Left kidney (tissue), 2 donors: Measurements from ENCODE around the gene SAMD15. TPM values are rescaled to one million over a fixed set of nuclear protein-coding genes. Genes with fewer than 3 reads are reported as not detected.
A peak's percentile ranks its signal among the peaks of the same experiment; 100 is the strongest.
"Not testable (repeated sequence)": the region's sequence is repeated elsewhere in the genome, so short reads cannot be mapped to it uniquely, and the experiment has no call there.

Source experiments
- DNase-seq: peaks from one replicate; pipeline ENCODE4 v3.0.0-alpha.2; 2013
- polyA plus RNA-seq: library from polyadenylated mRNA; unstranded; fragments of 120-200 nt; gene quantifications from one replicate; pipeline ENCODE4 v1.2.1, GENCODE V29; 2013; ENCODE audit not compliant: insufficient read length

Gene SAMD15
- polyA plus RNA-seq, 1 donor = 12.7 TPM

DNA sequence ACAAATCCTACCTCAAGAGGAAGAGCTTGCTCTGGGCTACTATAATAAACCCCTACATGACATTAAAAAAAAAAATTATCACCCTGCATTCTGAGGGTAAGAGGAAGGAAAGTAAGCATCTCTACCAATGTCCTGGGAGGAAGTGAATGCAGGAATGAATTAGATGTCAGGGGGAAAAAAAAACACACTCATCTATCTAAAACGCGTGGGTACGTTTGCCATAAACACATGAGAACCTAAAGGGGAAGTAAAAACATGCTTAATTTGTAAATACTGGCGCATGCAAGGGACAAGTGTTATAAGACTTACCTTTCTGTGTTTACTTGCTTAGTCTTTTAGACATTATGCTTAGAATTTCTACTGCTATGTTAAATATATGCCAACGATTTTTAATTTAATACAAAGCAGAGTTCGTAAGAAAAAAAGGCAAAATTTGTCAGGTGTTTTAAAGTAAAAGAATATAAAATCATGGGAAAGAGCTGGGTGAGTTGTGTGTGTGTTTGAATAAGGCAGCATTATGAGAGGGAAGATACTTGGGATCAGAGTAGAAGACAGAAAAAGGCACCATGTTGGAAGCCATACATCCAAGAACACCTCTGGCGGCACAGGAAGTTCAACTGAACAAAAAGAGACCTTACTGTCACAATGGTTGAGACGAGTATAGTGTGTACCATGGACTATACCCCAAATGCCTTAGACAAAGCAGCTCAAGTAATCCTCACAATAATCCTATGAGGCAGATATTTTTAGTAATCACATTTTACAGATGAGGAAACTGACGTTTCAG is 1.8 kb upstream of the SAMD15 start:
- no peak for DNase-seq

DNA sequence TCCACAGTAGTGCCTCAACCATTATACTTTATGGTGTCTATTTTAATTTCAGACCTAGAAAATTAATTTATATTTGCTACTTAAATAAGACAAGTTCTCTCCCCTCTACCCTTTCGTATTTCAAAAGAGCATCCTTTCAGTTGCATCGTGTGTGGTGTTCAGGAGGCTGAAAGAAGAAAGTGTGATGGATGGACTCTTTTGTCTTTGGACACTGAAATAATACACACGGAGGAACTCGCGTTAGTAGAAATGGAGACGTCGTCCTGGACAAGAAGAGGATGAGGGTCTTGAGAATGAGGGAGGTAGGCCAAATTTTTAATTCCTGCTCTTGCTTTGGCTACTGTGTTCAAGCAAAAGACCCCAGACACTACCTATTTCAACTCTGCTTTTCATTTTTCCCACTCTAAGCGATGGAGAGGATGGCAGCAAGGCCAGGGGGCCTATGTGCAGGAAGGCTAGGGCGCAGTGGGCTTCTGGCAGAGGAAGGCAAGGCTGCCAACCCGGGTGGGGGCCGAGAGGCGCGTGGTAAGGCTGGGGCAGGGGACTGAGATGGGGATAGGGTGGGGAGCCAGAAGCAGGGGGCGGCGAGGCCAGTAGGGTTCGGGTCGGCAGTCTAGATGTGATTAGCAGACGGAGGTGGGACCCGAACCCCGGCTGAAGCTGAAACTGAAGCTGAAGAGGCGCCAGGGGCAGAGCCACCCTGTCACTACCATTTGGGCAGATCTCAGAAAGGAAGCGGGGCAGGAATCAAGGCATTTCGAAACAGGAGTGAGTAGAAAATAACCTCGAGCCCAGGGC is 1.0 kb upstream of the SAMD15 start:
- peak; percentile 14 for DNase-seq

DNA sequence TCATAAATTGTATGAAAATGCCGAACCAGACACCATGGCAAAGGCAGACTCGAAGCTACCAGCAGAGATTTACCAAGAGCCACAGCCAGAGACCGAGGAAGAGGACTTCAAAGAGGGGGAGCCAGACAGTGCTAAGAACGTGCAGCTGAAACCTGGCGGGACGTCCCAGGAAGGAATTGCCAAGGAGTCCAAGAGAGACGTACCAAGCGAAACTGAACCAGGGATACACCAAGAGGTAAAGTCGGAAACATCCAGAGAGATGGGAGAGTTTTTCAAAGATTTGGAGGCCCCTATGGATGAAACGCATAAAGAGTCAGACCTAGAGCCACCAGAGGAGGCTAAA is 294 bp downstream of the SAMD15 start:
- DNase-seq = no peak

DNA sequence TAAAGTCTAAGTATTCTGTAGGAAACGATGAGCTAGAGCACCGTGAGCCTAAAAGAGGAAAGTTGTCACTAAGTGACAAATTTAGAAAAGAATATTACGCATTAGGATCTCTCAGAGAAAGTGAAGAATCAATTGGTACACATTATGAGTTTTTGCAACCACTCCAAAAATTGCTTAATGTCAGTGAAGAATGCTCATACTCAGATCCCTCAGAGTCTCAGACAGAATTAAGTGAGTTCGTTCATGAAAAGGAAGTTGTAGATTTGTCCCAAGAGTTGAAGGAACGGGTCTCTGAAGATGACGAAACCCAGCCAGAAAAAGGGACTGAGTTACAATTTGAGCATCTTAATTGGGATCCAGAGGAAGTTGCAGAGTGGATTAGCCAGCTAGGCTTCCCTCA is 1.5 kb downstream of the SAMD15 start:
- no peak for DNase-seq

DNA sequence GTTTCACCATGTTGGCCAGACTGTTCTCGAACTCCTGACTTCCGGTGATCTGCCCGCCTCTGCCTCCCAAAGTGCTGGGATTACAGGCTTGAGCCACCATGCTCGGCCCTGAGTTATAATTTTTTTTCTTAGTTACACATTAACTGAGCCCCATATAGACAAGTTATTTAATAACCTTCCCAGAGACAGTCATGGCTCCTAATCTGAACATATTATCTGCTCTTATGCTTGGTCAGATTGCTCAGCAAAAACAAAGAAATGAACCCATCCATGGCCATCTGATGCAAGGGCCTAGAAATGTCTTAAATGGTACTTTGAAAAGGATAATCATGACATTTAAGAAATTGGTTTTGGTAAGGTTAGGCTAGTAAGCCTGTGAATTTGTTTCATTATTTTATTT is 13.0 kb downstream of the SAMD15 start:
- DNase-seq = no peak

DNA sequence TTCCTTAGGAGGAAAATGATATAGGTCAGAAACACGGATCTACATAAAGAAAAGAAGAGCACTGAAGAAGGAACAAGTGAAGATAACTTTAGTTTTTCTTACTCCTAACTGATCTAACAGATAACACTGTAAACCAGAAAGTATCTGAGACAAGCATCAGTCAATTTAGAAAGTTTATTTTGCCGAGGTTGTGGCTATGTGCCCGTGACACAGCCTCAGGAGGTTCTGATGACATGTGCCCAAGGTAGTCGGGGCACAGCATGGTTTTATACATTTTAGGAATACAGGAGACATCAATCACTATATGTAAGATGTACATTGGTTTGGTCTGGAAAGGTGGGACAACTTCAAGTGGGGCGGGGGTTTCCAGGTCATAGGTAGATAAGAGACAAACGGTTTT is 23.0 kb downstream of the SAMD15 start:
- DNase-seq = no peak

DNA sequence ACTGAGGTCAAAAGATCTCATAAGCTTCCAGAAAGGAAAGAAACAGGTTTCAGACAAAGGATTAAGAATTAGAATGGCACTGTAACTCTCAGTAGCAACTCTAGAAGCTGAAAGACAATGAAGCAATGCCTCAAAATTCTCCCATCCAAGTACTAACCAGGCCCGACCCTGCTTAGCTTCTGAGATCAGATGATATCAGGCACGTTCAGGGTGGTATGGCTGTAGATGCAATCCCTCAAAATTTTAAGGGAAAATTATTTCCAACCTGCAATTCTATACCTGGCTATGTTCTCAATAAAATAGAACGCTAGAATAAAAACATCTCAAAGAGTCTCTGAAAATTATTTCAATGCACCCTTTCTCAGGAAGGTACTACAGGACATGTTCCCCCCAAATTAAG is 26.6 kb downstream of the SAMD15 start:
- DNase-seq = no peak

DNA sequence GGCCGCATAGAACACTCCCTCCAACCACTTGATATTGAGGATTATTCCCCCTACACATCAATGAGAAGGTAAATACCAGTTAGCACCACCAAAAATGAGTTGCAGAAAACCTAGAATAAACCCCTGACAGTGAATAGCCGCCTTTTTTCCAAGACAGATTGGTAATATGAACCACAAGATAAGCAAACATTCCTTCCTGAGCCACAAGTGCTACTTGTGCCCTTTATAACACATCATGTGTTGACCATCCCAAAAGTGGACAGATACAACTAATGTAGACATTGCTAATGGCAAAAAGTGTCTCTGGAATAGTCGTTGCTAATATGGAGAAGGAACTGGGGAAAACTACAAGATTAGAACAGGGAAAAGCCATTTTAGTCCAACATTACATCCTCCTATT is 28.9 kb downstream of the SAMD15 start:
- no peak for DNase-seq

DNA sequence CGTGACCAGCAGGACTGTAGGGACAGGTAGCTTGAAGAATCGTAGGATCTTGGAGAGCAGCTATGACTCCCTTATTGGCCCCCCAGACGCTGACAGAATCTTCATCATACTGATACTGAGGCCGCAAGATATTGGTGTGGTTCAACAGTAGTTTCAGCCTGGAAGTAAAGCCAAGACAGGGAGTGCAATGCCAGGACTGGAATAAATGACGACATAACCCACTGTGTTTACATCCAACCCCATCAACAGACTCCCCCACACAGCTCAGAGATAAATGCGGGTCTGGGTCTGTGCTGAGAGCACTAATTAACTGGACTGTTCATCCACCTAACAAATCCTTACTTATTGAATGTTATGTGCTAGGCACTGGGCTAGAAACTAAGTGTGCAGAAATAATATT is 29.5 kb downstream of the SAMD15 start:
- no peak for DNase-seq

DNA sequence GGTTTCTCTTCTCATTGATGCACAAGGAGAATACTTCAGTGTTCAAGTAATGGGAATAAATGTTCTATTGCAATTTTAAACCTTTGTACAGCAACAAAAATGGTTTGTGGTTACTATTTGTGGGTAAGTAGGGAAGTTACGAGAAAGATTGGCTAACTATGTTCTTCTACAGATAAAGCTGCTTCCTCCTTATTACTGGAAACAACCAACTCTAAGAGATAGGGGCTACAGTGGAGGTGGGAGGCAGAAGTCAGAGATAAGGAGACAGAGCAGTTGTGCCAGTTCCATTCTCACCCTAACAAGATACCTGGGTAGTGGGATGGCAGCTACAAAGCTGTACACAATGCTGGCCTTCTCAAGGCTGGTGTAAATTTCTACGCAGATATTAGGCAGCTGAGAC is 30.0 kb downstream of the SAMD15 start:
- DNase-seq = no peak

DNA sequence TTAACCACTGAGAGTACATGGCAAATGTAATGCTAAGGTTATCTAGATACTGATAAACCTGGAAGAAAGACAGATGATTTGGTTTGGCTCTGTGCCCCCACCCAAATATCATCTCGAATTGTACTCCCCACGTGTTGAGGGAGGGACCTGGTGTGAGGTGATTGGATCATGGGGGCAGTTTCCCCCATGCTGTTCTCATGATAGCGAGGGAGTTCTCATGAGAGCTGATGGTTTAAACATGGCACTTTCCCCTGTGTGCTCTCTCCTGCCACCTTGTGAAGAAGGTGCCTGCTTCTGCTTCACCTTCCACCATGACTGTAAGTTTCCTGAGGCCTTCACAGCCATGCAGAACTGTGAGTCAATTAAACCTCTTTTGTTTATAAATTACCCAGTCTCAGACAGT is 32.0 kb downstream of the SAMD15 start:
- no peak for DNase-seq

DNA sequence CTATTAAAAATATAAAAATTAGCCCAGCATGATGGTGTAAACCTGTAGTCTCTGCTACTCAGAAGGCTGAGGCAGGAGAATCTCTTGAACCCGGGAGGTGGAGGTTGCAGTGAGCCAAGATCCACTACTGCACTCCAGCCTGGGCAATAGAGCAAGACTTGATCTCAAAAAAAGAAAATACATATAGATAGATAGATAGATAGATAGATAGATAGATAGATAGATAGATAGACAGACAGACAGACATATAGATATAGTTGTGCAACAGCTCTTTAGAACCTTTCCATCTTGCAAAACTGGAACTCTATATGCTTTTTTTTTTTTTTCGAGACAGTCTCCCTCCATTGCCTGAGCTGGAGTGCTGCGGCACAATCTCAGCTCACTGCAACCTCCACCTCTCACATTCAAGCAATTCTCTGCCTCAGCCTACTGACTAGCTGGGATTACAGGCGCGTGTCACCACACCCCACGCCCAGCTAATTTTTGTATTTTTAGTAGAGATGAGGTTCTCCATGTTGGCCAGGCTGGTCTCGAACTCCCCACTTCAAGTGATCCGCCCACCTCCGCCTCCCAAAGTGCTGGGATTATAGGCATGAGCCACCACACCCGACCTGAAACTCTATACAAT is 38.3 kb downstream of the SAMD15 start:
- not testable (repeated sequence) for DNase-seq

DNA sequence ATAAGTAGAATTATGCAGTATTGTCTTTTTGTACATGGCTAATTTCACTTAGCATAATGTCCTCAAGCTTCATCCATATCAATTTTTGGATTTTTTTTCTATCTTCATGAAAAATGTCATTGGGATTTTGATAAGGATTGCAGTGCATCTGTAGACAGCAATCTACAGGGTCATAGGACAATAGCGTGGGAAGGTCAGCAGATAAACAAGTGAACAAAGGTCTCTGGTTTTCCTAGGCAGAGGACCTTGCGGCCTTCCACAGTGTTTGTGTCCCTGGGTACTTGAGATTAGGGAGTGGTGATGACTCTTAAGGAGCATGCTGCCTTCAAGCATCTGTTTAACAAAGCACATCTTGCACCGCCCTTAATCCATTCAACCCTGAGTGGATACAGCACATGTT is 38.9 kb downstream of the SAMD15 start:
- DNase-seq = not testable (repeated sequence)

DNA sequence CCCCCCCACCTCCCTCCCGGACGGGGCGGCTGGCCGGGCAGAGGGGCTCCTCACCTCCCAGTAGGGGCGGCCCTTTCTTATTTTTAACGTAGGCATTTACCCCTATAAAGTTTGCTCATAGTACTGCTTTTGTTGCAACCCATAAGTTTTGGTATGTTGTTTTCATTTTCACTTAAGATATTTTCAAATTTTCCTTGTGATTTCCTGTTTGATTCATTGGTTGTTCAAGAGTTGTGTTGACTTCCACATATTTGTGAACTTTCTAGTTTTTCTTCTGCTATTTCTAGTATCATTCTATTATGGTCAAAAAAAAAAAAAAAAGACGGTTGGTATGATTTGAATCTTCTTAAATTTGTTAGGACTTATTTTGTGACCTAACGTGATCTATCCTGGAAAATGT is 39.7 kb downstream of the SAMD15 start:
- no peak for DNase-seq

DNA sequence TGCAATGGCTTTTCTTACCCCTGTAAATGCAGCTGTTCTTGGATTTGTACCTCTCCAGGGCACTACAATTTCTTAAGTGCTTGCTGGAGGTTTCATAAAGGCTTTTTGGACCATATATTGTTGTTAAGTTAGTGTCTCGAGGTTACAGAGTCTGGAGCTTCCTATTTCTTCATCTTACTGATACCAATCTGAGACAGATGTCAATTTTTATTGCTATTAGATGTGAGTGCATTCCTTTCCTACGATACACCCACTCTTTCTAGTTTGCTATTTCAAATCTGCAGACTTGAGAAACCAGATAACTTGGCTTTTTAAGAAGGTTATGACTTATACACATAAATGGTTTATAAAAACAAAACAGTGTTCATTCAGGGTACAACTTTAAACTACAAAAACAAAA is 44.0 kb downstream of the SAMD15 start:
- DNase-seq = no peak

DNA sequence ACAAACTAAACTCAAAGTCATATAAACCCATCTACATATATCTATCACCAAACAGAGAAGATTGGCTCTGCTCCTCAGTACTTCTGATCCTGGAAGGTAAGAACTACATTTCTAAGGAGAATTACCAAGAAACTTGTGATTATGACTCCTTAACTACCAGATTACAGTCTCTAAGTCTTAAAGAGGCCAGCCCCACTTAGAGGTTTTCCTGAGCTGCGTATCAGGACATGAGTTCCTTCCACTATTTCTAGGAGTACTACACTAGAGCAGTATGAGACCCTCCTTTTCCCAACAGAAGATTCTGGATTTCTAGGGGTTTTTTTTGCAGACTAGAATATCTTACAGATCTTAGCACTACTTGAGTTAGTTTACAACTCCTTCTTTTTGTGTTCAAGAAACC is 46.2 kb downstream of the SAMD15 start, which contains the start of gene NOXRED1:
TSS of gene NOXRED1 (minus strand) at position 101 of the 400 bp plus-strand sequence. CDS start 634 bp downstream, outside the sequence.
- no peak for DNase-seq

DNA sequence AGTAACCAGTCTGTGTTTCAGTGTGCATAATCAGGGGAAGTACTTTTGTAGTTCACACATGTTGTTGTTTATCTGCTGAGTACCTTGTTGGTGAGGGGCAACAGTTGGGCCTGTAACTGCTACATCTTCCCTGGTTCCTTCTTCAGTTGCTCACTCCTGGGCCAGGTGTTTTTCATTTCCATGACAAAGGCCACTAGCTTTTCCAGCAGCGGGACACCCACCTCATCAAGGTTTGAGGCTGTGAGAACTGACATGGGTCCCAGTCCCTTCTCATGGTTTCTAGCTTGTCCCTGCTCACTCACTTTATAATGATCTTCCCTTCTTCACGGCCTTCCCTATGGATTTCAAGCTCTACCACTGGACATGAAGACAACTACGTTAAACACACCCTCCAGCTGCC is 47.7 kb downstream of the SAMD15 start:
- no peak for DNase-seq

DNA sequence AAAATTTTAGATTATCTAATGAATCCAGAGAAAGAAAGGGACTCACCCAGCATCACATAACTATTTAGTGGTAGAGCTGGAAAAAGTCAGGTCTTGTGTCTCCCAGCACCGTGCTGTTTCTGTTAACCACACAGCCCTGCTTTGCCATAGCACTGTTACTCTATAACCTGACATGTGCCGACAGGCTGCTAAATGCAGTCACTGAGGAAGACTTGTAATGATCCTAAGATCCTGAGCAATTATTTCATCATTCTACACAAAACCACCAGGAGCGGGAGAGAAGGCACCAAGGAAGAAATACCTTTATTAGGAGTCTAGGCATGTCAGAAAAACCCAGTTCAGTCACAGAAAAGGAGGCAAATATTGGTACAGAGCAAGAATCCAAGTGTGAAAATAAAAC is 49.2 kb downstream of the SAMD15 start:
- no peak for DNase-seq

DNA sequence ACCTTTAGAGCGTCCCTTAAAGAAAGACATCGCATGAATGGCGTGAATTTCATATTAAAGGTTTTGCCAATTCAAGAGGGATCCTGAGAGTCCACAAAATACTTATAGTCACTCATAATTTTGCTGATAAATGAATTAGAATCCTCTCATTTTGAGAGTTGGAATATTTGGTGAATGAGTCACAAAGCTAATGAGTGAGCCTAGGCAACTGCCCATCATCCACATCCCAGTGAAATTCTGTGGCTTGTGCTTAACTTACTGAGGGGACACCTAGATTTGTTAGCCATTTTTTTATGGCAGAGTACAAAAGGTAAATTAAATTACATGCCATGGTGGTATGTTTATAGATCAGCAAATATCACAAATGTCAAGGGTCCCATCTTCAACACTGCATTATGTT is 58.9 kb downstream of the SAMD15 start:
- no peak for DNase-seq

DNA sequence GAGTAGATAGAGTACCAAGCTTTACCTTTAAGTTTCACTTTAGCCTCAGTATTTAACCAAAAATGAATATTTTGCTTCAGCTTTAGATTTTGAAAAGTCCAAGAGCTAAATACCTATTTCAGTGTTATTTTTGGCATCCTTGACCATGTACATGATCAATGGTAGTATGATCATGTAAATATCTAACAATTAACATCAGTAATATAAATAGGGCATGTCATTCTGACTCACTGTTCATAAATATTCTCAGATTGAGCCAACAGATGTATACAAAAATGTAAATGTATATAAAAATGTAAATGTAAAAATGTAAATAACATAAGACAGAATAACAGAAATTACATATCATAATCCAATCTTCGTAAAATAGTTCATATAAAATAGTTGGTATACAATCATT is 61.4 kb downstream of the SAMD15 start:
- DNase-seq = no peak

DNA sequence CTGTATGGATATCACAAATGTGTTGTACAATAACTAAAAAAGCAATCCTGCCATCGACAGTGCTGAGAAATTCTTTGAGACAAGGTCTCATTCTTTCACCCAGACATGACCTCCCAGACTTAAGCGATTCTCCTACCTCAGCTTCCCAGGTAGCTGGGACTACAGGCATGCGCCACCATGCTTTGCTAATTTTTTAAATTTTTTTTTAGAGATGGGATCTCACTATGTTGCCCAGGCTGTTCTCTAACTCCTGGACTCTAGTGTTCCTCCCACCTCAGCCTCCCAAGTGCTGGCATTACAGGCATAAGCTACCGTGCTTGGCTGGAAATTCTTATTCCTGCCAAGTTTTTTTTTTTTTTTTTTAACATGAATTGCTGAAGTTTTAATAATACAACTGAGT is 62.7 kb downstream of the SAMD15 start:
- DNase-seq = no peak
